ENCODE measurements around the gene FKTN. TPM values are rescaled to one million over a fixed set of nuclear protein-coding genes. Genes with fewer than 3 reads are reported as not detected.

Gene FKTN
- total RNA-seq (2021; ENCODE audit: unreplicated experiment) (17.3 TPM), Bru-seq, nascent RNA (percentile 68 among the genes with signal in this experiment), BruChase-seq, experiment 1, labeled RNA remaining after a 6-hour chase (percentile 78 among the genes with signal in this experiment), BruChase-seq, experiment 2, labeled RNA remaining after a 2-hour chase (percentile 67 among the genes with signal in this experiment)
- 2.7 and 3.8 TPM in 2 replicates for polyA plus RNA-seq (2012)
- long read RNA-seq, full-length matches to known transcripts = 3 of 11 reads
- long read RNA-seq, partial matches to known transcripts = 0 of 11 reads
- long read RNA-seq, other reads (novel, unspliced or antisense) = 8 of 11 reads

DNA sequence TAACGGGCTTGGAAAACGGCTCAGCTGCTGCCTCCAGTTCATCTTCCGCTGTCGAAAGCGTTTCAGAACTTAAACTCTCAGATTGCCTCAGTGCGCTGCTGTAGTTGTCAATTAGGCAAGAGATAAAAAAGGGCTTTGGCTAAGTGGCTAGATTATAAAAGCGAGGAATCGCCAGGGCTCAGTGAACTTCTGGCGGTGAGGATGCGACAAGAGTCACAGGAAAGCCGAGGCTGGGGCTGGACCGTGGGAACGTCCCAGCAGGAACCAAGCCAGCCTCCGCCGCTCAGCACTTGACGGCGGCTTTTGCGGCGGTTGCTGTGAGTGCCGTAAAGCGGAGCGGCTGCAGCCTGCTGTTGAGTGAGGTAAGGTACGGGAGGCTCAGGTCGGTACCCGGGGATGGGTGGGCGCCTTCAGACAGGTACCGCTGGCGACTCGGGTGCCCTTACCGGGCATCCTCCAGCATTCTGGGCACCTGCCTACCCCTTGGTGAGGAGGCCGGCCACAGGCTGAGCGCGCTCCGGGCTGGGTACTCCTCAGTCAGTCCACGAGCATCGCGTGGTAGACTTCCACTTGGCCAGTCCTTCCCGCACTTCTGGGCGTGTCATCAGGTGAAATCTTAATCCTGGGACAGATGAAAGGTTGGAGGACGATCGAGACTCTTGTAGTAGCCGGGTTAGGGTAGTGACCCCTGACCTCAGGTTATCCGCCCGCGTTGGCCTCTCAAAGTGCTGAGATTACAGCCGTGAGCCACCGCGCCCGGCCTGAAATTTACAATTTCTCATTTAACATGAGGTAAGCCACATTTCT, at the start of gene FKTN:
Gene FKTN, plus strand, starts transcription at position 328 of the 807 bp plus-strand sequence. CDS start 16,902 bp downstream, outside the sequence.
- peak within 1 kb of the TSS; percentile 28; the same call in 1 of the 2 replicates for H3K27ac ChIP-seq (ENCODE audit: low read depth, low read length)
- H3K79me2 ChIP-seq (ENCODE audit: insufficient read depth, low read length) = peaks cover 18% of the 10 kb centered on the region
- H3K4me3 ChIP-seq (replicated peaks in 1 of 2; ENCODE audit: low read depth in 1 of 2, low read length in 2 of 2) = peak within 1 kb of the TSS; percentile 80 to 86
- BruUV-seq (replicated peaks) = no TSS peak
- intact Hi-C loops (cut with micrococcal nuclease) = loop anchor here (5.0 to 10.0 kb wide), 2 partner anchors 134 to 403 kb away; partner anchors contain the start of gene TMEM38B
- peaks cover 3 to 12% of the 10 kb centered on the region in 2 experiments; a peak in 3 of 4 replicates for H3K4me1 ChIP-seq (ENCODE audit: control insufficient read depth in 1 of 2, insufficient read depth in 2 of 2, low read length in 2 of 2)
- H3K36me3 ChIP-seq (ENCODE audit: control insufficient read depth in 1 of 2, insufficient read depth in 2 of 2, low read length in 2 of 2) = 0 out of 4 replicates have a peak, but pooled peaks cover 0 to 11% of the 10 kb centered on the region in 2 experiments
- no peaks in the 10 kb centered on the region for H3K27me3 ChIP-seq (ENCODE audit: insufficient read depth, low read length)
- peak within 1 kb of the TSS; percentile 94 for H3K4me2 ChIP-seq (ENCODE audit: low read length)
- ChIA-PET RAD21 (ENCODE audit: low non-redundant PET in 1 of 2, low total read pairs in 2 of 2, uncharacterized antibody in 2 of 2, unreplicated experiment in 2 of 2) (no interaction called here), CTCF (no interaction called here), POLR2A (no interaction called here)
- ATAC-seq = peak; percentile 96
- no peaks in the 10 kb centered on the region for H4K20me1 ChIP-seq (ENCODE audit: insufficient read depth)
- peak; percentile 64 for DNase-seq (ENCODE audit: low read depth, low spot score)
- peak within 1 kb of the TSS; percentile 99 for H2AFZ ChIP-seq (ENCODE audit: low read depth, low read length, poor library complexity, severe bottlenecking)
- no peaks in the 10 kb centered on the region for H3K9me2 ChIP-seq (ENCODE audit: insufficient read depth)
- peaks cover 3 to 7% of the 10 kb centered on the region in 2 experiments; a peak in 2 of 4 replicates for H3K9me3 ChIP-seq (ENCODE audit: control insufficient read depth in 1 of 2, insufficient read depth in 1 of 2, low read depth in 1 of 2, low read length in 2 of 2)
- H3K9ac ChIP-seq (ENCODE audit: low read length) = peak within 1 kb of the TSS; percentile 63
- TF ChIP-seq SP1 (IDR thresholded peaks at IDR 0.05; ENCODE audit: low read depth) (no peak), YY1 (IDR thresholded peaks at IDR 0.05; ENCODE audit: extremely low read depth, insufficient replicate concordance, low read depth, low read length) (no peak), TCF7L2 (IDR thresholded peaks at IDR 0.05; ENCODE audit: borderline replicate concordance, extremely low read depth, insufficient read depth, insufficient read length) (peak; percentile 32), CBX3 (IDR thresholded peaks at IDR 0.05; ENCODE audit: low read depth) (peak; percentile 50; the same call in 1 of the 2 replicates), FOSL1 (IDR thresholded peaks at IDR 0.05; ENCODE audit: low read depth) (no peak), ZFX (IDR thresholded peaks at IDR 0.05) (peak; percentile 38; the same call in 1 of the 2 replicates), SRF (IDR thresholded peaks at IDR 0.05; ENCODE audit: low read depth) (no peak), EZH2phosphoT487 (IDR thresholded peaks at IDR 0.05; ENCODE audit: borderline replicate concordance) (no peak), POLR2A (IDR thresholded peaks at IDR 0.05; ENCODE audit: borderline replicate concordance, extremely low read depth, insufficient read depth, insufficient read length) (peak; percentile 34), ZNF274 (IDR thresholded peaks at IDR 0.05; ENCODE audit: low read depth, low read length) (no peak), ELF1 (IDR thresholded peaks at IDR 0.05; ENCODE audit: borderline replicate concordance, low read depth) (no peak)
- TF ChIP-seq, protein P1, sequence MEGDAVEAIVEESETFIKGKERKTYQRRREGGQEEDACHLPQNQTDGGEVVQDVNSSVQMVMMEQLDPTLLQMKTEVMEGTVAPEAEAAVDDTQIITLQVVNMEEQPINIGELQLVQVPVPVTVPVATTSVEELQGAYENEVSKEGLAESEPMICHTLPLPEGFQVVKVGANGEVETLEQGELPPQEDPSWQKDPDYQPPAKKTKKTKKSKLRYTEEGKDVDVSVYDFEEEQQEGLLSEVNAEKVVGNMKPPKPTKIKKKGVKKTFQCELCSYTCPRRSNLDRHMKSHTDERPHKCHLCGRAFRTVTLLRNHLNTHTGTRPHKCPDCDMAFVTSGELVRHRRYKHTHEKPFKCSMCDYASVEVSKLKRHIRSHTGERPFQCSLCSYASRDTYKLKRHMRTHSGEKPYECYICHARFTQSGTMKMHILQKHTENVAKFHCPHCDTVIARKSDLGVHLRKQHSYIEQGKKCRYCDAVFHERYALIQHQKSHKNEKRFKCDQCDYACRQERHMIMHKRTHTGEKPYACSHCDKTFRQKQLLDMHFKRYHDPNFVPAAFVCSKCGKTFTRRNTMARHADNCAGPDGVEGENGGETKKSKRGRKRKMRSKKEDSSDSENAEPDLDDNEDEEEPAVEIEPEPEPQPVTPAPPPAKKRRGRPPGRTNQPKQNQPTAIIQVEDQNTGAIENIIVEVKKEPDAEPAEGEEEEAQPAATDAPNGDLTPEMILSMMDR (IDR thresholded peaks at IDR 0.05 in 2 of 3, conservative IDR thresholded peaks at IDR 0.05 in 1 of 3; ENCODE audit: borderline replicate concordance in 1 of 3, insufficient read depth in 1 of 3, low read depth in 2 of 3, low read length in 2 of 3) = no peak
- TF ChIP-seq, protein P2, sequence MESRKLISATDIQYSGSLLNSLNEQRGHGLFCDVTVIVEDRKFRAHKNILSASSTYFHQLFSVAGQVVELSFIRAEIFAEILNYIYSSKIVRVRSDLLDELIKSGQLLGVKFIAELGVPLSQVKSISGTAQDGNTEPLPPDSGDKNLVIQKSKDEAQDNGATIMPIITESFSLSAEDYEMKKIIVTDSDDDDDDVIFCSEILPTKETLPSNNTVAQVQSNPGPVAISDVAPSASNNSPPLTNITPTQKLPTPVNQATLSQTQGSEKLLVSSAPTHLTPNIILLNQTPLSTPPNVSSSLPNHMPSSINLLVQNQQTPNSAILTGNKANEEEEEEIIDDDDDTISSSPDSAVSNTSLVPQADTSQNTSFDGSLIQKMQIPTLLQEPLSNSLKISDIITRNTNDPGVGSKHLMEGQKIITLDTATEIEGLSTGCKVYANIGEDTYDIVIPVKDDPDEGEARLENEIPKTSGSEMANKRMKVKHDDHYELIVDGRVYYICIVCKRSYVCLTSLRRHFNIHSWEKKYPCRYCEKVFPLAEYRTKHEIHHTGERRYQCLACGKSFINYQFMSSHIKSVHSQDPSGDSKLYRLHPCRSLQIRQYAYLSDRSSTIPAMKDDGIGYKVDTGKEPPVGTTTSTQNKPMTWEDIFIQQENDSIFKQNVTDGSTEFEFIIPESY (IDR thresholded peaks at IDR 0.05; ENCODE audit: extremely low read depth, insufficient replicate concordance, low read length) = no peak
- TF ChIP-seq, protein P3, sequence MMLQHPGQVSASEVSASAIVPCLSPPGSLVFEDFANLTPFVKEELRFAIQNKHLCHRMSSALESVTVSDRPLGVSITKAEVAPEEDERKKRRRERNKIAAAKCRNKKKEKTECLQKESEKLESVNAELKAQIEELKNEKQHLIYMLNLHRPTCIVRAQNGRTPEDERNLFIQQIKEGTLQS (IDR thresholded peaks at IDR 0.05) = no peak
- TF ChIP-seq, protein P4, sequence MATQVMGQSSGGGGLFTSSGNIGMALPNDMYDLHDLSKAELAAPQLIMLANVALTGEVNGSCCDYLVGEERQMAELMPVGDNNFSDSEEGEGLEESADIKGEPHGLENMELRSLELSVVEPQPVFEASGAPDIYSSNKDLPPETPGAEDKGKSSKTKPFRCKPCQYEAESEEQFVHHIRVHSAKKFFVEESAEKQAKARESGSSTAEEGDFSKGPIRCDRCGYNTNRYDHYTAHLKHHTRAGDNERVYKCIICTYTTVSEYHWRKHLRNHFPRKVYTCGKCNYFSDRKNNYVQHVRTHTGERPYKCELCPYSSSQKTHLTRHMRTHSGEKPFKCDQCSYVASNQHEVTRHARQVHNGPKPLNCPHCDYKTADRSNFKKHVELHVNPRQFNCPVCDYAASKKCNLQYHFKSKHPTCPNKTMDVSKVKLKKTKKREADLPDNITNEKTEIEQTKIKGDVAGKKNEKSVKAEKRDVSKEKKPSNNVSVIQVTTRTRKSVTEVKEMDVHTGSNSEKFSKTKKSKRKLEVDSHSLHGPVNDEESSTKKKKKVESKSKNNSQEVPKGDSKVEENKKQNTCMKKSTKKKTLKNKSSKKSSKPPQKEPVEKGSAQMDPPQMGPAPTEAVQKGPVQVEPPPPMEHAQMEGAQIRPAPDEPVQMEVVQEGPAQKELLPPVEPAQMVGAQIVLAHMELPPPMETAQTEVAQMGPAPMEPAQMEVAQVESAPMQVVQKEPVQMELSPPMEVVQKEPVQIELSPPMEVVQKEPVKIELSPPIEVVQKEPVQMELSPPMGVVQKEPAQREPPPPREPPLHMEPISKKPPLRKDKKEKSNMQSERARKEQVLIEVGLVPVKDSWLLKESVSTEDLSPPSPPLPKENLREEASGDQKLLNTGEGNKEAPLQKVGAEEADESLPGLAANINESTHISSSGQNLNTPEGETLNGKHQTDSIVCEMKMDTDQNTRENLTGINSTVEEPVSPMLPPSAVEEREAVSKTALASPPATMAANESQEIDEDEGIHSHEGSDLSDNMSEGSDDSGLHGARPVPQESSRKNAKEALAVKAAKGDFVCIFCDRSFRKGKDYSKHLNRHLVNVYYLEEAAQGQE (IDR thresholded peaks at IDR 0.05; ENCODE audit: low read depth) = no peak
- TF ChIP-seq, protein P5, sequence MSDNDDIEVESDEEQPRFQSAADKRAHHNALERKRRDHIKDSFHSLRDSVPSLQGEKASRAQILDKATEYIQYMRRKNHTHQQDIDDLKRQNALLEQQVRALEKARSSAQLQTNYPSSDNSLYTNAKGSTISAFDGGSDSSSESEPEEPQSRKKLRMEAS (IDR thresholded peaks at IDR 0.05) = peak; percentile 70
